ENCODE data around the gene KDM8.

Gene KDM8

DNA sequence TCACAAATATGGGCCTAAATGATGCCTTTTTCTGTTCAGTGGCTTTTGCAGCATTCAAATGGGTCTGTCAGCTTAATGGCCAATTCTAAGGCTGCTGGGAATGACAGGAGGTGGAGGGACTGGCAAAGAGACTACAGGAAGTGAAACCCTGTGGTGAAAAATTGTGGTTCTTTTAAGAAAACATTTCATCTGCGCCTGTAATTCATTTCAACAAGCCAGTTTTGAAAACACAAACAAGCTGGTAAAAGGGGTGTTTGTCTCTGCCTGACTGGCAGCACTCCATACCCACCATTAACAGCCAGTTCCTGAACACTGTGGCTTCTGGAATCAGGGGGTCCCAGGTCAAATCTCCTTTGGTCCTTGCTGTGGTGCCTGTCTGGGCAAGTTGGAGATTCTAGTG is 3.6 kb upstream of the KDM8 start:
- TF ChIP-seq GATA2 (IDR thresholded peaks at IDR 0.05; ENCODE audit: low read depth, low read length), result no peak
- TF ChIP-seq GATA3 (IDR thresholded peaks at IDR 0.05; ENCODE audit: low read depth, low read length), result no peak

DNA sequence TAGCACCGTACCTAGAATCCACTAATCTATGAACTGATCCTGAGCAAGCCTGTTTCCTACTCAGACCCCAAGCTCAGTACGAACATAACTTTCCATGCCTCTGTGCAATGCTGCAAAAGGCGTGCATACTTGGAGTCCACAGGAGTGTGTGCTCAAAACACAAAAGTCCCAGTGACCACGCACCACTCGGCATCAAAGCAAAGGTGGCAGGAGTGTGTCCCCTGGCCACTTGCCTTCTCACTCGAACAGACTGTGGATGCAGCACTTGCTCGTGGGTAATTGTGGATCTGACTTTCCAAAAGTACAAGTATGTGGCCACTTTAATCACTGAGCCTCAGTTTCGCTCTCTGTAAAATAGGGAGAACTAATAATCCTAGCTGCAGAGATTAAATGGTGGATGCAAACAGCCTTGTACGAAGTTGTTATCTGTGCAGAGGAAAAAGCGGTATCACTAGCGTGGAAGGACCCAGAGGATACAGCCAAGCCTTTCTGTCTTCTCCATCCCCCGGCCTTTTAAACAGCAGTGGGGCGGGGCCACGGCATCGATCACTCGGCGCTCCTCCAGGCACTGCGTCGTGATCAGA is 311 bp upstream of the KDM8 start:
- TF ChIP-seq GATA2 (IDR thresholded peaks at IDR 0.05; ENCODE audit: low read depth, low read length) (no peak), GATA3 (IDR thresholded peaks at IDR 0.05; ENCODE audit: low read depth, low read length) (no peak)

DNA sequence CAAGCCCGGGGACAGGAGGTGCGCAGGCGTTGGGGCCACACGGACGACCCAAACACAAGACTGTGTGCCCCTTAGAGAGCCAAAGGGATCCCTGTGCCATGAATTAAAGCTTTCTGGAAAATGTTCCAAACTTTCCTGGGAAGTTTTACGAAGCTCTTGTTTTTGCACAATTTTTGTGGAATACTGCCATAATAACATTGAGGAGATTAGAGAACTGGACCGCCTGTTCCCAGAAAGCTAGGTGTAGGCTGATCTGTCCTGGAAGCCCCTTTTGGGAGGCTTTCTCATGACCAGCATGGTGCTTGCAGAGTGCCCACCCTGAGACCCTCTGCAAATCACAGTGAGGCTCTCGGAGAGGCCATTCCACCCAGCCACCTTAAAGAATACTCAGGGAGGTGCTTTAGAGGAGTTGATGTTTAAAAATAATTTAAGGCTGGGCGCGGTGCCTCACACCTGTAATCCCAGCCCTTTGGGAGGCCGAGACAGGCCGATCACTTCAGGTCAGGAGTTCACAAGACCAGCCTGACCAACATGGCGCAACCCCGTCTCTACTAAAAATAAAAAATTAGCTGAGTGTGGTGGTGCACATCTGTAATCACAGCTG is 1.1 kb downstream of the KDM8 start:
- TF ChIP-seq GATA3 (IDR thresholded peaks at IDR 0.05; ENCODE audit: low read depth, low read length), result no peak
- TF ChIP-seq GATA2 (IDR thresholded peaks at IDR 0.05; ENCODE audit: low read depth, low read length), result no peak

DNA sequence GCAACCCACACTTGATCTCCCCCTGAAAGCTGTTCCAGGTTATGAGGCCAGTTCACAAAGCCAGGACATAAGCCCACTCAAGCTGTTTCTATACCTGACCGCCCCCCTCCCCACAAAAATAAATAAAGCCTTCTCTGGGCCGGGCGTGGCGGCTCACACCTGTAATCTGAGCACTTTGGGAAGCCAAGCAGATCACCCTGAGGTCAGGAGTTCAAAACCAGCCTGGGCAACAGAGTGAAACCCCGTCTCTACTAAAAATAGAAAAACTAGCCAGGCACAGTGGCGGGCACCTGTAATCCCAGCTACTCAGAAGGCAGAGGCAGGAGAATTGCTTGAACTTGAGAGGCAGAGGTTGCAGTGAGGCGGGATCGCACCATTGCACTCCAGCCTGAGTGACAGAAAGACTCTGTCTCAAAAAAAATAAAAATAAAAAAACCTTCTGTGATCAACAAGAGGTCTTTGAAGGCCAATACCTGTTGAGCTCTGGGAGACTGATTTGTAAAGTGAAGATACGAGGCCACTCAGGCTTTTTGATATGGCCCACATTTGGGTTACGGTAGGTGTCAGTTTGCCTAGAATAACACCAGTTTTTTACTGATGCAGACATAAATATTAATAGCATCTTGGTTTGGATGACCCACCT is 2.2 kb downstream of the KDM8 start:
- TF ChIP-seq GATA2 (IDR thresholded peaks at IDR 0.05; ENCODE audit: low read depth, low read length) (no peak), GATA3 (IDR thresholded peaks at IDR 0.05; ENCODE audit: low read depth, low read length) (no peak)

DNA sequence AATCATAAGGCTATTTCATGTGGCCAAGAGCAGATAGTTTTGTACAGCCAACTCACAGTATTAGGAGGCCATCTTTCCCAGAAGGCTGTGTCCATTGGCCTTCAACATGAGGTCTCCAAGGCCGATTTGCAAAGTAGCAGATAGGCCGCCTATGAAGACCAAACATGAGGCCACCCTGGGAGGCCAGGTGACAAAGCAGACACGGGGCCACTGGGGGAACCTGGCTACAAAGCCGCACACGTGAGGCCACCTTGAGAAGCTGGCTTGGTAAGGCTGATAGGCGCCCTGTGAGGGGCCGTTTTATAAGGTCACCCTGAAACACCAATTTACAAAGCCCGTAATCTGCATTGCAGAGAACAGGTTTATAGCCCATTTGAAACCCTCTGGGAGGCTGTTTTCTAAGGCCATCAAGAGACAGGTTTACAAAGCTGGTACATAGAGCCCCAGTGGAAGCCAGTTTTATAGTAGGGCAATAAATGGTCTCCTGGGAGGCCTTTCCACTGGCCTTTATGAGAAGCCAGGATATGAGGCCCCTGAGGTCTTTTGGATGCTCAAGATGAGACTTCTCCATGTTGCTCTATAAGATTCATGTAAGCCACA is 4.9 kb downstream of the KDM8 start:
- TF ChIP-seq GATA2 (IDR thresholded peaks at IDR 0.05; ENCODE audit: low read depth, low read length) (no peak), GATA3 (IDR thresholded peaks at IDR 0.05; ENCODE audit: low read depth, low read length) (no peak)

DNA sequence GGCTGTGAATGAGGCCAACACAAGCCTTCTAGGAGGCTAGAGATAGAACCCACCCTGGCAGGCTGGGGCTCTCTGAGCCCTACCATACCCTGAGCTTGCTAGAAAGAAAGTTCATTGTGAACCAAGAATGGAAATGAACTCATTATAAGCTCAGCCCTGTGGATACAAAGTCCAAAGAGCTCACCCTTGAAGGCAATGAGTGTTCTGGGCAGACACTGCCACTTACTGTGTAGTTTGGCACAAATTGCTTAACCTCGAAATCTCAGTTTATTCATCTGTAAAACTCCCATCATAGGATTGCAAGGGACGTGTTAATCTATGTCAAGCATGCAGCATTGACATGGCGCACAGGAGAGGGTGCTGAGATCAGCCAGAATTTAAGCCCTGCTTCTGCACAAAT is 5.5 kb downstream of the KDM8 start:
- TF ChIP-seq GATA2 (IDR thresholded peaks at IDR 0.05; ENCODE audit: low read depth, low read length) (no peak), GATA3 (IDR thresholded peaks at IDR 0.05; ENCODE audit: low read depth, low read length) (no peak)

DNA sequence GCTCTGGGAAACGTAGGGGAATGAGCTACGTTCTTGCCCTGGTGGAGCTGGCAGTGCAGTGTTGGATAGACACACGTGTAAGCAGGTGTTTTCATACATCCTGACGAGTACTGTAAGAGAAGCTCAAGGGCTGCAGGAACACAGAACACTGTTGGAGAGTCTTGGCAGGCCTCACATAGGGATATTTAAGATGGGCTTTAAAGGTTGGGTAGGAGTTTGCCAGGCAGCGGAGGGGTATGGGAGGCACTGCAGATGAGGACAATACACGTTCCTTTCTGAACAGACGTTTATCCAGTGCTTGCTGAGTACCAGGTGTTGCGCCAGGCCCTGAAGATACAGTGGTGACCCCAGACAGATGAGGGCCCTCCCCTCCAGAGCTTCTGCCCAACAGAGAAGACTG is 6.3 kb downstream of the KDM8 start:
- TF ChIP-seq GATA3 (IDR thresholded peaks at IDR 0.05; ENCODE audit: low read depth, low read length), result no peak

DNA sequence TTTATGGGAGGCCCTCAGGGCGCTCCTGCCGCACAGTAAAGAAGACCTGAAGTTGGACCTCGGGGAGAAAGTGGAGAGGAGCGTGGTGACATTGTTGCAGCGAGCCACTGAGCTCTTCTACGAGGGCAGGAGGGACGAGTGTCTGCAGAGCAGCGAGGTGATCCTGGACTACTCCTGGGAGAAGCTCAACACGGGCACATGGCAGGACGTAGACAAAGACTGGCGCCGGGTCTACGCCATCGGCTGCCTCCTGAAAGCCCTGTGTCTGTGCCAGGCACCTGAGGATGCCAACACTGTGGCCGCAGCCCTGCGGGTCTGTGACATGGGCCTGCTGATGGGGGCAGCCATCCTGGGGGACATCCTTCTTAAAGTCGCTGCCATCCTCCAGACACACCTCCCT is 6.8 kb downstream of the KDM8 start:
- TF ChIP-seq GATA3 (IDR thresholded peaks at IDR 0.05; ENCODE audit: low read depth, low read length) (no peak), GATA2 (IDR thresholded peaks at IDR 0.05; ENCODE audit: low read depth, low read length) (no peak)

DNA sequence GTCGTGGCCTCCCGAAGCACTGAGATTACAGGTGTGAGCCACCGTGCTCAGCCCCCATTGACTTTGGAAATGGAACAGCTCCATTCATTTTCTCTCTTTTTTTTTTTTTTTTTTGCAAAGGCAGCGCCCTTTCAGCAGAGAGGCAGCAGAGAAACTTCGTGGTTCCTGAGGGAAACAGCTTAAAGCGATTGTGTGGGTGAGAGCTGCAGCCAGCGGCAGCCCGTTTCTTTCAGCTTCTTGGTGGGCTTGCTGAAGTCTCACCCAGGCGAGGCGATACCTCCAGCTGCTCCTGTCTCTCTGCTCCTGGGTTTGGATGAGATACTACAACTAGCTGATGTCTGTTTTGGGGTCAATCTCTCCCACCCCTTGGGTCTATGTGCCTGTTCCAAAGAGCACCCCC is 7.7 kb downstream of the KDM8 start:
- no peak for TF ChIP-seq GATA3 (IDR thresholded peaks at IDR 0.05; ENCODE audit: low read depth, low read length)
- no peak for TF ChIP-seq GATA2 (IDR thresholded peaks at IDR 0.05; ENCODE audit: low read depth, low read length)

DNA sequence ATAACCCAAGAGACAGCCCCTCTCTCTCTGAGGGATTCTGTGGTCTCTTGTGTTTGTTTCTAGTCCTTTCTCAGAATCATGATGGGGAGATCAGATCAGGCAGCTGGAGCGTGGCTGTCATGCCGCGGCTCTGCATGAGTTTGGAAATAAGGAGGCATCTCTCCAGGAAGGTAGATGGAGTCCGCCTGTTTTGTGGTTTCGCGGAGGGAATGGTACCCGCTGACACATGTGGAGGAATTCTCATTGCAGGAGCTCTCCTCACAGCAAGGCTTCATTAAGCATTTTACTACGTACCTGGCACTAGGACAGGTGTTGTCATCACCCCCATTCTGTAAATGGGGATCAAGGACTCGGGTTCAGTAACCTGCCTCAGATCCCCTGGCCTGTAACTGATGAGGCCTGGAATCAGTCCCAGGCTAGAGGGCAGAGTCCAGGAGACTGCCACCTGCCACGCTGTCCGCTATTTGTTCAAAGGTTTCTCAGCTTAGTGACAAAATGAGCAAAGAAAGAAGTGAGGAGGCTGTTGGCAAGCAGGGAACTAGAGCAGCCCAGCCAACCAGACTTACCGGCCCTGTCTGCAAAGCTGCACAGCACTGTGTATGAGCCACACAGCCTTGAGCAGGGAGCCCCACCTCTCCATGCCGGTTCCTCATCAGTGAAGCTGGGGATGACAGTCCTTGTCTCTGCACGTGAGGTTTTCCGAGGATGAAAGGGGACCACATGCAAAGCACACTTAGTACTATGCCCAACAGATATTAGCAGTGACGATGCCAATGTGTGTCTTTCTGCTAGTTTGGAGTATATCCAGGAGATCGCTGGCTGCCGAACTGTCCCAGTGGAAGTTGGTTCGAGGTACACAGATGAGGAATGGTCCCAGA is 11.0 kb downstream of the KDM8 start:
- TF ChIP-seq GATA3 (IDR thresholded peaks at IDR 0.05; ENCODE audit: low read depth, low read length), result no peak
- TF ChIP-seq GATA2 (IDR thresholded peaks at IDR 0.05; ENCODE audit: low read depth, low read length), result no peak

DNA sequence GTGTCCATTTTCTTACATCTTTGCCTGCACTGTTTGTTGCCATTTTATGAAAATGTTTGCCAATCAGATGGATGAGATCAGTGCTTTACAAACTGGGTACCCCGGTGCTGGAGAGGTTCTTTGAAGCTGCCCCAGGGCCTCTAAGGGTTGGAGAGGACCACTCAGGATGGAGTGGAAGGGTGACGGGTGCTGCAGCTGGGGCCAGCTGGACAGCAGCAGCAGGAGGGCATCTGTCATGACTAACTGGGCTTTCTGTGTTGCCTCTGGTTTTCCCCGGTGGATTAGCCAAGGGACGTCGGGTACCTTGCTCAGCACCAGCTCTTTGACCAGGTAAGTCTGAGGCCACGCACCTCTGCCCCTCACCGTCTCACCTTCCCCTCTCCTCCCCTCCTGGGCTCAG is 12.3 kb downstream of the KDM8 start:
- no peak for TF ChIP-seq GATA2 (IDR thresholded peaks at IDR 0.05; ENCODE audit: low read depth, low read length)

DNA sequence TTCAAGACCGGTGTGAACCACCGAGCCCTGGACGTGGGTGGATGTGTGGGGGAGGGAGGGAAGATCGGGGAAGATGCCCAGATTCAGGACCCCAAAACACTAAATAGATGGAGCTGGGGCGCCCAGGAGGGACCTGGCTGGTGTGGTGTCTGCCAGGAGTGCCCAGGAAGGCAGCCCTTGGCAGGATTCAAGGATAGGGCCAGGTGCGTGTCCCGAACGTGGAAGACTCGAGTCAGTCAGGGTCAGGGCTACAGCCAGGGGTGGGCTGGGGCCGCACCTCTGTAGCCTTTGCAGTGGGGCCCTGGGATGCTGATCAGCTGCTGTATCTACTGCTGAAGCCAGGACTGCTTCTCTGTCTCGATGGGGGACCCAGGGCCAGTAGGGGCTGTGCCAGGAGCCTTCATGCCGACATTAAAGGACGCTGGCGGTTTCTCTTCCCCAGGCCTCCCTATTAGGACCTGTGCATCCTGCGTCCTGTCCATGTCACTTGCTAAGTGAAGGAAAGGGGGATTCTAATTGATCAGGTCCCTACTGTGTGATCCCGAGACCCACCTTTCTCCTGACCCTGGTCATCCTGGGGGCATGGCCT is 13.1 kb downstream of the KDM8 start:
- no peak for TF ChIP-seq GATA3 (IDR thresholded peaks at IDR 0.05; ENCODE audit: low read depth, low read length)
- no peak for TF ChIP-seq GATA2 (IDR thresholded peaks at IDR 0.05; ENCODE audit: low read depth, low read length)

DNA sequence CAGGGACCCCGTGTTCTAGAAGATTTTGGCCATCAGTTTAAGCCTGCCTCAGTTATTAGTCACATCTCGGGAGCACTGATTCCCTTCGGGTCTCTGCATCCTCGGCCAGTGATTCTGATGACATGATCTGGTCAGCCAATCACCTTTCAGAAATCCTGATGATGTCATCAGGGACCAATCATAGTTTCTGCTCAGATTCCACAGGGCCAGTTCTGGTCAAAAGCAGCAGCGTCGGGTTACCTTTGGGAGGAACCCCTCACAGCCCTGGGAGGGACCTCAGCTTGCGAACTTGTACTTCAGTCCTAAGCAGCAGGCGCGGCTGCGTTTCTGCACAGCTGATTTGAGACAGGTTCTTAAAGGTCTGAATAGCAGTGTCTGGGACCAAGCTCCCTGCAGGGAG is 13.9 kb downstream of the KDM8 start:
- TF ChIP-seq GATA2 (IDR thresholded peaks at IDR 0.05; ENCODE audit: low read depth, low read length), result no peak
- TF ChIP-seq GATA3 (IDR thresholded peaks at IDR 0.05; ENCODE audit: low read depth, low read length), result no peak

DNA sequence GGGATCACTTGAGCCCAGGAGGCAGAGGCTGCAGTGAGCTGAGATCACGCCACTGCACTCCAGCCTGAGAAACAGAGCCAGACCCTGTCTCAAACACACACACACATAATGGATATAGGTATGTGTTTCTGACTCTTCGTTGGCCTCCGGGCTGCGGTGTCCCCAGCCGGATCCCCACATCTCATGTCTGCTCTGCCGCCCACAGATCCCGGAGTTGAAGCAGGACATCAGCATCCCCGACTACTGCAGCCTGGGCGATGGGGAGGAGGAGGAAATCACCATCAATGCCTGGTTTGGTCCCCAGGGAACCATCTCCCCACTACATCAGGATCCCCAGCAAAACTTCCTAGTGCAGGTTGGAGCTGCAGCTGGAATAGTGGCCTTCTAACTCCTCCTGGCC is 15.4 kb downstream of the KDM8 start:
- no peak for TF ChIP-seq GATA2 (IDR thresholded peaks at IDR 0.05; ENCODE audit: low read depth, low read length)
- TF ChIP-seq GATA3 (IDR thresholded peaks at IDR 0.05; ENCODE audit: low read depth, low read length), result no peak

All from SH-SY5Y (cell line).